ENCODE results near the gene BMP7.
A peak's percentile ranks its signal among the peaks of the same experiment; 100 is the strongest.
"Not testable (repeated sequence)": the region's sequence is repeated elsewhere in the genome, so short reads cannot be mapped to it uniquely, and the experiment has no call there.

BMP7 gene

DNA sequence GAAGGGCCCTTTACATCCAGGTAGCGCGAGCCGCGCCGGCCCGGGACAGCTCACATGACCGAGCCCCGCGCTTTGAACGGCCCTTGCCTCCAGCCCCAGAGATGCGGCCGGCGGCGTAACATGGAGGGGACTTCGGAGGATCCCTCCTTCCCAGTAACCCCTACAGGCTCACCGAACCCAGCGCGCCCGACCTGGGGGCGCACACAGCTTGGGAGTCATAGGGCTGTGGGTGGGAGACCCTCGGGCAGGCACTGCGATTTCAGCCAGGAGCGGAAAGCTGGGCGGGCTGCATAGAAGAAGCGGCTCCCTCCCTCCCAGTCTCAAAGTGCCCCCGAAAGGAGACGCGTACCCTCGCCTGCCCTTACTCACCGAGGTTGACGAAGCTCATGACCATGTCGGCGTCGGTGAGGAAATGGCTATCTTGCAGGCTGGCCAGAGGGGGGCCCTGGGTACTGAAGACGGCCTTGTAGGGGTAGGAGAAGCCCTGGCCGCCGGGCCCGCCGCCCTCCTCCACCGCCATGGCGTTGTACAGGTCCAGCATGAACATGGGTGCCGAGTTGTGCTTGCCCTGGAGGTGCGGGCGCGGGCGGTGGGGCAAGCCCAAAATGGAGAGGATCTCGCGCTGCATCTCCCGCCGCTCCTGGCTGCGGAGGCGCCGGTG, 975 bp downstream of the BMP7 start:
- H3K36me3 ChIP-seq (ENCODE audit: insufficient read depth, low read length): no peaks in the 10 kb centered on the region
- peak overlapping the region; percentile 84 for H3K9ac ChIP-seq (ENCODE audit: low read depth, low read length)
- peaks cover 47% of the 10 kb centered on the region for H3K4me1 ChIP-seq (ENCODE audit: insufficient read depth, low read length)
- no peaks in the 10 kb centered on the region for H3K9me3 ChIP-seq (ENCODE audit: control insufficient read depth, insufficient read depth, low read length)

DNA sequence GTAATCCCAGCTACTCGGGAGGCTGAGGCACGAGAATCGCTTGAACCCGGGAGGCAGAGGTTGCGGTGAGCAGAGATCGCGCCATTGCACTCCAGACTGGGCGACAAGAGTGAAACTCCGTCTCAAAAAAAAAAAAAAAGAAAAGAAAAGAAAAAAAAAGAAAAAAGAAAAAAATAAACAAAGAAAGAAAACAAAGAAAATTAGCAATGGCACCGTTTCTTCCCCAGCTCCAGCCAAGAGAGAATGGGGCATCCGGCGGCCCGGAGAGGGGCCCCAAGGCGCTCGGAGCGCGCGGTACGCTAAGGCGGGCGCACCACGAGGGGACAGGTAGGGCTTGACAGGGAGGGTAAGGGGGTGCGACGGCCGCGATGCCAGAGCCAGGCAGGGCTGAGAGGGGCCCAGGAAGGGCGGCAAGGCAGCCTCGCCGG, 1.5 kb downstream of the BMP7 start:
- peak overlapping the region; percentile 84 for H3K9ac ChIP-seq (ENCODE audit: low read depth, low read length)

GRCh38 chr20:57263801-57264792, 2.3 kb downstream of the BMP7 start:
- Histone ChIP-seq H3K4me1 (ENCODE audit: insufficient read depth, low read length) (peaks cover 45% of the 10 kb centered on the region), H3K9me3 (ENCODE audit: control insufficient read depth, insufficient read depth, low read length) (no peaks in the 10 kb centered on the region), H3K9ac (ENCODE audit: low read depth, low read length) (peak overlapping the region; percentile 84; the same call in 1 of the 2 replicates), H3K36me3 (ENCODE audit: insufficient read depth, low read length) (no peaks in the 10 kb centered on the region)

More for the DNA sequence above, 1.5 kb downstream of the BMP7 start:
- not testable (repeated sequence) for H3K9me3 ChIP-seq (ENCODE audit: control insufficient read depth, insufficient read depth, low read length); H3K36me3 ChIP-seq (ENCODE audit: insufficient read depth, low read length)
- H3K4me1 ChIP-seq (ENCODE audit: insufficient read depth, low read length): peaks cover 44% of the 10 kb centered on the region

GRCh38 chr20:57262784-57263609, 3.4 kb downstream of the BMP7 start:
- H3K36me3 ChIP-seq (ENCODE audit: insufficient read depth, low read length): no peaks in the 10 kb centered on the region
- peaks cover 46% of the 10 kb centered on the region for H3K4me1 ChIP-seq (ENCODE audit: insufficient read depth, low read length)
- H3K9ac ChIP-seq (ENCODE audit: low read depth, low read length): peak overlapping the region; percentile 7; the same call in 1 of the 2 replicates
- H3K9me3 ChIP-seq (ENCODE audit: control insufficient read depth, insufficient read depth, low read length): no peaks in the 10 kb centered on the region

DNA sequence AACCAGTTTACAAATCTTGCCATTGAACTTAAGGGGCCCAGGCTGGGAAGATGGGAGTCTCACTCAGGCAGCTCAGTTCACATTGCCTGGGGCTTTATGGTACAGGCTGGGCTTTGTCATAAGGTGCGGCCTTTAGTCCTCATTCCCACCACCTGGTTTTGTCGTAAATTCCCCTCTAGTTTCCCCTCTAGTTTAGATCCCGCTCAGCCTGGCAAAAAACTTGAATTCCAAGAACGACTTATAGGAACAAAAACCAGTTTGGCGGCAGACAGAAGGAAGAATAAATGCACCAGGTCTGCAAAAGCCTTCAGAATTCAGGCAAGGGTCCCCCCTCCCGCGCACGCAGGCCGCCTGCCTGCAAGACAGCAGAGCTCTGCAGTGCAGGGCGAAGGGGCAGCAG, 4.1 kb downstream of the BMP7 start:
- no peaks in the 10 kb centered on the region for H3K36me3 ChIP-seq (ENCODE audit: insufficient read depth, low read length)
- H3K4me1 ChIP-seq (ENCODE audit: insufficient read depth, low read length): peaks cover 52% of the 10 kb centered on the region
- no peak overlapping the region; the same call in 1 of the 2 replicates for H3K9ac ChIP-seq (ENCODE audit: low read depth, low read length)
- no peaks in the 10 kb centered on the region for H3K9me3 ChIP-seq (ENCODE audit: control insufficient read depth, insufficient read depth, low read length)

DNA sequence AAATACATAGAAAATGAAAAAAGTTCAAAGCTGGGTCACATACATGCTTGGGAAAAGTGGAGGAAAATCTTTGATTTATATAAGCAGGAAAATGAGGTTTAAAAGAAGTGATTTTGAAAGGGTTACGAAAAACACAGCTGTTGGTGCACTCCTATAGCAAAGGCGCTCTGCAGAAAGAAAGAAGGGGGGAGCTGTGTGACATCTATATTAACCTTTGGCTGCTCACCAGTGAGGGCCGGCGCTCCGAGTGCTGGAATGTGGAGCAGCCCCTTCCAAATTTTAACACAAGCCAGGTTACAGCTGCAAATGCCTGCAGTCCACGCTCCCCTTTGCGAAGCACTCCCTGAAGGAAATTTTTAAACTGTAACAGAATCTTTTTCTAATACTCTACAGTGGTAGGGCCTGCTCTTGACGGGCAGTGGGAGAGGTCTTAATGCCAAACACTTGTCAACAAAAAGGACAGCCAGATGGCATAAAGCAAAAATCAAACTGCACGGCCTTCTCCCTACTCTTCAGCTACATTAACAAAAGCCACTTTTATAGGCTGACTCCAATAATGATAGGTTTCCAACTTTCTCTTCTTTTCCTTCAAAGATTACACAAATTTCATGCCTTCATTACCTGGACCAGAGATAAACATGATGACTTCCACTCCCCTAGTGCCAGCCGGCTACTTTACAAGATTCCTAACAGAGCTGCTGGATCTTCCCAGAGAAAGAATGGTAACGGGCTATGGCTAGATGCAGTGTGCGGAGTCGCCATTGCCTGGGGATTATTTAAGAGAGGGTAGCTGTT, 4.8 kb downstream of the BMP7 start:
- no peak overlapping the region for H3K9ac ChIP-seq (ENCODE audit: low read depth, low read length)
- no peaks in the 10 kb centered on the region for H3K36me3 ChIP-seq (ENCODE audit: insufficient read depth, low read length)

GRCh38 chr20:57260934-57261333, 5.5 kb downstream of the BMP7 start:
- H3K36me3 ChIP-seq (ENCODE audit: insufficient read depth, low read length): no peaks in the 10 kb centered on the region
- no peaks in the 10 kb centered on the region for H3K9me3 ChIP-seq (ENCODE audit: control insufficient read depth, insufficient read depth, low read length)
- peaks cover 55% of the 10 kb centered on the region for H3K4me1 ChIP-seq (ENCODE audit: insufficient read depth, low read length)
- H3K9ac ChIP-seq (ENCODE audit: low read depth, low read length): no peak overlapping the region

More for the DNA sequence above, 4.8 kb downstream of the BMP7 start:
- Histone ChIP-seq H3K9me3 (ENCODE audit: control insufficient read depth, insufficient read depth, low read length) (no peaks in the 10 kb centered on the region), H3K4me1 (ENCODE audit: insufficient read depth, low read length) (peaks cover 52% of the 10 kb centered on the region)

DNA sequence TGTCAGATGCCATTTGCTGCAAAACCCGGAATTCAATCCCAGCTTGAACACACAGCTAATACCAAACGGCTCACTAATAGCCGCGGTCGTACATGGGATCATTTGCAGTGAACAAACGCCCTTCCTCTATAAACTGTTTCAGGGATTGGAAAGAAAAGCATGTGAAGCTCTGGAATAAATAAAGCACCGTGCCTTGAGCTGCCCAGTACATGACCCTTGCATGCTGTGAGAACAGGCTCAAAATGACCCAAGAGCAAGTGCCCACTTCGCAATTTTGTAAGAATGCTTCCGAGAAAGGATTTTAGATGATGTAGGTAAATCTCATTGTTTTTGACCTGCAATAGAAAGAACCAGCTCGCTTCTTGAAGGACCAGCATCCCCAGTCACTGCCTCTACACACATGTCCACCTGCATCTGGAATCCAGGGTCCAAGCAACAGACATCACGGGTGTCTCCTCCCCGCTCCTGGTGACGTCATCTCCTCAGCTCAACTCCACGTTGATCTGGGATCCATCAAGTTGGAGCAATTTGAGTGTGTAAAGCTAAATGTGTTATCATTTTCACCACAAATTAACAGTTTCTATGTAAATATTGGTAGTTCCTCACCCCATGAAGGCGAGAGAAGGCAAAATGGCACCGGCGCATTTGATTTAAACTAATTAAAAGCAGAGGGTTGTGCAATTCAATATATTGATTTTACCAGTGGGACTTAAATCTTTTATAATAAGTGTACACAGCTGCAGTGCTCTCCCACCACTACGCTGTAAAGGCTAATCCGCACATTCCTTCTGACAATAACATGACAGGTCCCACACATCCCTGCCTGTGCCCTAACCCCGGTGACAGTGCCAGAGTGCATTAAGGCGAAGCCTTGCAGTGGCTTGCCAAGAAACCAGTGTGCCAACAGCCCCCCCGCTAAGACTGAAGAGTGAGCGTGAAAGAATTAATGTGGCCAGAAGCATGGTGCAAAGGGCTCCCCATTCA, 6.2 kb downstream of the BMP7 start:
- Histone ChIP-seq H3K9me3 (ENCODE audit: control insufficient read depth, insufficient read depth, low read length) (no peaks in the 10 kb centered on the region), H3K4me1 (ENCODE audit: insufficient read depth, low read length) (peaks cover 58% of the 10 kb centered on the region), H3K9ac (ENCODE audit: low read depth, low read length) (no peak overlapping the region), H3K36me3 (ENCODE audit: insufficient read depth, low read length) (no peaks in the 10 kb centered on the region)

GRCh38 chr20:57259121-57259937, 7.1 kb downstream of the BMP7 start:
- Histone ChIP-seq H3K36me3 (ENCODE audit: insufficient read depth, low read length) (no peaks in the 10 kb centered on the region), H3K9me3 (ENCODE audit: control insufficient read depth, insufficient read depth, low read length) (no peaks in the 10 kb centered on the region), H3K4me1 (ENCODE audit: insufficient read depth, low read length) (peaks cover 58% of the 10 kb centered on the region), H3K9ac (ENCODE audit: low read depth, low read length) (no peak overlapping the region)

DNA sequence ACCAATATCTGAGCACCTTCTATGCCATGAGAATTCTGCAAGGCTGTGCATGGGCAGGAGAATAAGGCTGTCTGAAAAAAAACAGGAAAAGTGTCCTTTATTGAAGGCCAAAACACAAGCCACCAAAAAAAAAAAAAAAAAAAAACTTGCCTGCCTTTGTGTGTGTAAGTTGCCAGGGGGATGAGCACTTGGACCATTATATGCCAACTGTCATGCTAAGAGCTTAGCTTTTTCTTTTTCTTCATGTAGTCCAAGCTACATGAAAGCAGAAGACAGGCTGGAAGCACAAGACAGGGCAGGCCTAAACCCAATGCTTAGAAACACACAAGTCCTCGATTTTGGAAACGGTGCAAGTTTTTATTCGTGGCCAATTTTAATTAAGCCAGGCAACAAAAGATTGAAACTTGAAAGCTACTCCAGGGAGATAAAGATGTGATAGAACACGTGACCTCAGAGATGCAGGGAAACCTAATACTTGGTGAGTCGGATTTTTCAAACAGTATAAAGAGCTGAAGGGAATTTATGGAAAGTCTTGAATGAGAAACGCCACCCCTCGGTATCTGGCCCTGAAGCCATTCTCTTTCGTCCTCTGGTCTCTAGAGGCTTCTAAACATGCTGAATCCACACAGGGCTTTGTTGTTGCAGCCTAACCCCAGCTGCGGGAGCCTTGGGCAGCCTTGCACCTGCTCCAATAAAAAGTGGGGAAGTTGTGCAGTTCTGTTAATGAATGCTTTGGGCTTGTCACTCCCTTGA, 8.6 kb downstream of the BMP7 start:
- Histone ChIP-seq H3K4me1 (ENCODE audit: insufficient read depth, low read length) (peaks cover 52% of the 10 kb centered on the region), H3K9ac (ENCODE audit: low read depth, low read length) (no peak overlapping the region), H3K36me3 (ENCODE audit: insufficient read depth, low read length) (no peaks in the 10 kb centered on the region), H3K9me3 (ENCODE audit: control insufficient read depth, insufficient read depth, low read length) (no peaks in the 10 kb centered on the region)

DNA sequence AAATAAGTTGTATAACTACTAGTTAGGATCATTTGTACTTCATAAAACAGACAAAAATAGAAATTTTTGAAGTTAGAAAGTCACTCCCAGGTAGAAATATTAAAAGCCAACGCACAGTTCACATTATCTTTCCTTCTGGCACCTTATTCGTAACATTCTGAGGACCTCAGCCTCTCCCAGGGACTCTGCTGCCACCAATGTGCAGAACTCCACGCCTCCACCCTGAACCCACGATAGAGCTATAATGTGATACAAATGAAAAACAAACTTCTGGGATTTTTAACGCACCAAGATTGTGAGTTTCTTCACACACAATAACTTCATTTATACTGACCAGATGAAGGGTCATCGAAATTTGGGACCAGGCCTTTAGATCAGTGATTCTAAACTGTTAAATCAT, 9.5 kb downstream of the BMP7 start:
- Histone ChIP-seq H3K9ac (ENCODE audit: low read depth, low read length) (no peak overlapping the region), H3K4me1 (ENCODE audit: insufficient read depth, low read length) (peaks cover 51% of the 10 kb centered on the region), H3K36me3 (ENCODE audit: insufficient read depth, low read length) (no peaks in the 10 kb centered on the region), H3K9me3 (ENCODE audit: control insufficient read depth, insufficient read depth, low read length) (no peaks in the 10 kb centered on the region)

Data from ES-I3 (cell line).